ENCODE measurements around the gene LHFPL2. TPM values are rescaled to one million over a fixed set of nuclear protein-coding genes. Genes with fewer than 3 reads are reported as not detected.

The LHFPL2 gene
- total and polyA plus RNA-seq, 9 donors: 38.0 to 90.9 (median 53.3) TPM

DNA sequence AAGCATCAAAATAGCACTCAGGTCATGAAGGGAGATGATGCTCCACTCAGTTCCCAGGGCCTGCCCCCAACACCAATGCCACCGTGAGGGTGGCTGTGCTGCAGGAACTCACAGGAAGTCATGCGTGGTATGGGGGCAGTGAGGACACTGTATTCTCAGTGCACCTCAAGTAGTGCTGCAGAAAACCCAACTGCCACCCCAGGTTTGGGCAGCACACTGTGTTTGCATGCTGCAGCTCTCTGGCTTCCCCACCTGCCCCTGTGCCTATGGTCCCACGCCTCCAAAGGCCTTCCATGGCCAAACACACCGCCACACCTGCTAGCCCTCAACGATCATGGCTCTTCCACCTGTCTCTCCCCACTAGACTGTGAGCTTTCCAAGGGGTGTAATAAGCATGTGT, 14.3 kb downstream of the LHFPL2 start:
- Histone ChIP-seq H3K27me3 (ENCODE audit: control insufficient read depth, insufficient read depth, low read length) (no peaks in the 10 kb centered on the region), H3K4me3 (ENCODE audit: low read length) (no peak overlapping the region), H3K9me3 (replicated peaks; ENCODE audit: control insufficient read depth, low read depth, low read length) (no peaks in the 10 kb centered on the region), H3K4me1 (ENCODE audit: control insufficient read depth, insufficient read depth, low read length) (peaks cover 40% of the 10 kb centered on the region), H3K27ac (ENCODE audit: low read length) (no peak overlapping the region), H3K36me3 (ENCODE audit: control insufficient read depth, insufficient read depth, low read length) (peaks cover 38% of the 10 kb centered on the region)
- no peak for DNase-seq
- WGBS (ENCODE audit: insufficient coverage): 100% methylated on average over 1 of the region's 5 CpGs

DNA sequence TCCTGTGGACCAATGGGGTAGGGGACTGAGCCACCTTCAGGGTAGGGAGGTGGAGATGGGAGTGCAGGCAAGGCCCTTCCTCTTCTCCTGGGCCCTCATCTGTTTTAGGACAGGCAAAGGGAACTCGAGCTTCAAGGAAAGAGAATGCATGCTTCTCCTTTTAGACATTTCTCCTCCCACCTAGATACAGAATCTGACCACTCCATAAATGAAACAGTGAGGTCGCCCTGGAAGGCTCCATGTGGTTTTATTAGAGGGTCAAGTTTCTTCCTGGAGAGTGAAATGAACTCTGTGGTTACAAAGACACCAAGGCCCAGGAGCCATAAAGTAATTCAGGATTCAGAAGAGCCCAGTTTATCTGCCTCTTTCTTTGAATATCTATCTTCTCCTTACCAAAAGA, 14.9 kb downstream of the LHFPL2 start:
- no peak for DNase-seq
- Histone ChIP-seq H3K9me3 (replicated peaks; ENCODE audit: control insufficient read depth, low read depth, low read length) (no peaks in the 10 kb centered on the region), H3K36me3 (ENCODE audit: control insufficient read depth, insufficient read depth, low read length) (peaks cover 39% of the 10 kb centered on the region), H3K4me1 (ENCODE audit: control insufficient read depth, insufficient read depth, low read length) (peaks cover 37% of the 10 kb centered on the region), H3K27ac (ENCODE audit: low read length) (no peak overlapping the region), H3K4me3 (ENCODE audit: low read length) (no peak overlapping the region), H3K27me3 (ENCODE audit: control insufficient read depth, insufficient read depth, low read length) (no peaks in the 10 kb centered on the region)
- no CpG with 5 or more reads among the region's 2 CpGs for WGBS (ENCODE audit: insufficient coverage)

DNA sequence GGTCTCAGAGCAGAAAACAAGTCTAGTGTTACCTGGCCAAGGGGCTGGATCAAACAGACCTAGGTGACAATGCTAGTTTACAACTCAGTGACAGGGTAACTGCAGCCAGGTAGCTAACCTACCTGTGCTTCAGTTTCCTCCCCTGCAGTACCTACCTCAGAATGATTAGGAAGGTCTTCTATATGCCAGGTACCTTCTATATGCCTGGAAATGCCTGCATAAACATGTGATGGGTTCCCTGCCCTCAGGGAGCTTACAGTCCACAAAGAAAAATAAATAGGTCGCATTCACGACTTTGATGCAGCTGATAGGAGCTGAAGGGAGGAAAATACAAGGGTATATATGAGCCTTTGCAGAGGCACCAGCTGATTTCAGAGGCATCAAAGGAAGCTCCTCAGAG, 16.1 kb downstream of the LHFPL2 start:
- no peak overlapping the region for H3K4me3 ChIP-seq (ENCODE audit: low read length)
- H3K27me3 ChIP-seq (ENCODE audit: control insufficient read depth, insufficient read depth, low read length): no peaks in the 10 kb centered on the region
- no peaks in the 10 kb centered on the region for H3K9me3 ChIP-seq (replicated peaks; ENCODE audit: control insufficient read depth, low read depth, low read length)
- DNase-seq: no peak
- peaks cover 39% of the 10 kb centered on the region for H3K4me1 ChIP-seq (ENCODE audit: control insufficient read depth, insufficient read depth, low read length)
- peaks cover 50% of the 10 kb centered on the region for H3K36me3 ChIP-seq (ENCODE audit: control insufficient read depth, insufficient read depth, low read length)
- WGBS (ENCODE audit: insufficient coverage): 100% methylated on average over 2 of the region's 2 CpGs
- no peak overlapping the region for H3K27ac ChIP-seq (ENCODE audit: low read length)

DNA sequence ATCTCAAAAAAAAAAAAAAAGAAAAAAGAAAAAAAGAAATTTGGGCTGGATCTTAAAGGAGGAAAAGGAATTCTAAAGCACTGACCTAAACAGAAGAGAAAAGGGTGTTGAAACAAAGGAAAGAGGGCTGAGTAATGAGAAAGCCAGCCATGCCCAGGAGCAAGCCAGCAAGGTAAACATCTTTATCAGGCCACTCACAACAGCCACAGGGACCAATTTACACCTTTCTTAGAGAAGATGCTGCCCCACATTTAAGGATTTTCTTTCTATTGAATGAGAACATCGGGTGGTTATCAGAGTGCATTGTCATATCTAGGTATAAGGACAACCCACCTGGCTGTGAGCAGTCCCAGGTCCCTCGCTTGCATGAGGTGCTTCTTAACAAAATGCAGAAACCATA, 16.6 kb downstream of the LHFPL2 start:
- H3K27ac ChIP-seq (ENCODE audit: low read length): no peak overlapping the region
- no CpG with 5 or more reads among the region's 2 CpGs for WGBS (ENCODE audit: insufficient coverage)
- no peak for DNase-seq
- peaks cover 40% of the 10 kb centered on the region for H3K4me1 ChIP-seq (ENCODE audit: control insufficient read depth, insufficient read depth, low read length)
- H3K36me3 ChIP-seq (ENCODE audit: control insufficient read depth, insufficient read depth, low read length): peaks cover 56% of the 10 kb centered on the region
- H3K27me3 ChIP-seq (ENCODE audit: control insufficient read depth, insufficient read depth, low read length): no peaks in the 10 kb centered on the region
- H3K4me3 ChIP-seq (ENCODE audit: low read length): no peak overlapping the region
- H3K9me3 ChIP-seq (replicated peaks; ENCODE audit: control insufficient read depth, low read depth, low read length): no peaks in the 10 kb centered on the region

DNA sequence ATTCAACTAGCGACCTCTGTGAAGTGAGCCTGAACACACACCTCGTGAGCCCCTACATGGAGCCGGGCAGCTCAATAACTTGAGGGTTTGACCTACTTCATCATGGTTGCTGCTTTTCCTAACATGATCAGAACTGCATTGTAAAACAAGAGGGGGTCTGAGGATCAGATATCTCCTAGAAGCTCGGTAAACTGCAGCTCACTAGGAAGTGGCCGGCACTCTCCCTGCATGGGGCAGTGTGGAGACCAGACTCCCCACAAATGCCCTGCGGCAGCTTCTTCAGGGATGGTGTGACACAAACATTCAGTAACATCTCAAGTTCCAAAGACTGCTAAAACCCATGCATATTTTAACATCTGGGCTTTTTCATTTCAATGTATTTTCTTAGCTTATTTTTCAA, 18.5 kb downstream of the LHFPL2 start:
- Histone ChIP-seq H3K27ac (ENCODE audit: low read length) (no peak overlapping the region), H3K4me1 (ENCODE audit: control insufficient read depth, insufficient read depth, low read length) (peaks cover 50% of the 10 kb centered on the region), H3K4me3 (ENCODE audit: low read length) (no peak overlapping the region), H3K9me3 (replicated peaks; ENCODE audit: control insufficient read depth, low read depth, low read length) (no peaks in the 10 kb centered on the region), H3K36me3 (ENCODE audit: control insufficient read depth, insufficient read depth, low read length) (peaks cover 67% of the 10 kb centered on the region), H3K27me3 (ENCODE audit: control insufficient read depth, insufficient read depth, low read length) (no peaks in the 10 kb centered on the region)
- WGBS (ENCODE audit: insufficient coverage): 58% methylated on average over 3 of the region's 6 CpGs
- no peak for DNase-seq

DNA sequence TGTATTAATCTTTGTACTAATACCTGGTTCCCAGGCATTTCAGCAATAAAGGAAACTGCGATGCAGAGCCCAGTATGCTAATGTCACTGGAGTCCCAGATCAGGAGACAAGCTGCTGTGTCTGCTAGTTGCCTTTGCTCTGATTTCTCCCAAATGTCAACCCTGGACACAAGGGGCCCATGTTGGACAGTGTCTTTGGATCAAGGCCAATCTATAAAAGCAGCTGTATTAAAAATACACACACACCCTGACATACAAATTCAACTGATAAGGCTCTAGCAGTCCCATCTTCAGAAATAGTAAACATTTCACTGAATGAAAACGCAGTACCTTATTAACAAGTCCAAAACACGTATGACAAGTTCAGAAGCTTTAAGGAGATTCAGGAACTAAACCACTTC, 18.9 kb downstream of the LHFPL2 start:
- Histone ChIP-seq H3K4me3 (ENCODE audit: low read length) (no peak overlapping the region), H3K27ac (ENCODE audit: low read length) (no peak overlapping the region), H3K9me3 (replicated peaks; ENCODE audit: control insufficient read depth, low read depth, low read length) (no peaks in the 10 kb centered on the region), H3K36me3 (ENCODE audit: control insufficient read depth, insufficient read depth, low read length) (peaks cover 70% of the 10 kb centered on the region), H3K4me1 (ENCODE audit: control insufficient read depth, insufficient read depth, low read length) (peaks cover 48% of the 10 kb centered on the region), H3K27me3 (ENCODE audit: control insufficient read depth, insufficient read depth, low read length) (no peaks in the 10 kb centered on the region)
- WGBS (ENCODE audit: insufficient coverage): 40% methylated on average over 1 of the region's 3 CpGs
- DNase-seq: no peak

DNA sequence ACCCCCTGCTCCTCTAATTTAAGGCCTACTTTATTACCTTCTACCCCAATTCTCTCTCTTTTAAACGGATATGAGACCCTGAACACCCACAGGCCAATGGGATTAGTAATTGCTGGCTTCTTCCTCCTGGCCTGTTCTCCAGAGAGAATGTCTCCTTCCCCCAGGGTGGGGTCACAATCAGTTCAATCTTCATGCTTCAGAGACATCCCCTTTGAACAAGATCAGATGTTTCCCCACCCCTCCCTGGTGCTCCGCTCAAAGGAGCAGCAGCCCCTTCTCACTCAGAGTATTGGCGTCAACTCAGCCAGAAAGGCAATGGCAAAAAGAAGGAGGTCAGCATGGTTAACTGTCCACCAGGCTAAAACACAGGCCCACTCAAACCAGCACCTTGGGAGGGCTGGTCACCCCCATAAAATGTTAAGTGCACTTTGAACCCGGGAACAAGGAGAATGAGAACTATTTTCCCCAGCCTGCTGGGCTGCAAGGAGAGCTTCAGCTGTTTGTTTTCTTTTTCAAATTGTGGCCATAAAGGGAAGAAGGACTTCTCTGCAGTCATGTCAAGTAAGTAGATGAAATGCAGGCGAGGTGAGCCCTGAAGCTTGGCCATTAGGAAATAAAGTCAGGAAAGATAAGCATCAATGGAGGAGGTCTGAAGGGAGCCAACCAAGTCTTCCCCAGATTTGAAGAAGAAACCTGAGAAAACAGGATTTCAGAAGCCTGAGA, 20.1 kb downstream of the LHFPL2 start:
- H3K27me3 ChIP-seq (ENCODE audit: control insufficient read depth, insufficient read depth, low read length): no peaks in the 10 kb centered on the region
- H3K4me1 ChIP-seq (ENCODE audit: control insufficient read depth, insufficient read depth, low read length): peaks cover 46% of the 10 kb centered on the region
- no peak for DNase-seq
- no peaks in the 10 kb centered on the region for H3K9me3 ChIP-seq (replicated peaks; ENCODE audit: control insufficient read depth, low read depth, low read length)
- H3K4me3 ChIP-seq (ENCODE audit: low read length): no peak overlapping the region
- H3K27ac ChIP-seq (ENCODE audit: low read length): no peak overlapping the region
- WGBS (ENCODE audit: insufficient coverage): 33% methylated on average over 3 of the region's 5 CpGs
- H3K36me3 ChIP-seq (ENCODE audit: control insufficient read depth, insufficient read depth, low read length): peaks cover 72% of the 10 kb centered on the region

DNA sequence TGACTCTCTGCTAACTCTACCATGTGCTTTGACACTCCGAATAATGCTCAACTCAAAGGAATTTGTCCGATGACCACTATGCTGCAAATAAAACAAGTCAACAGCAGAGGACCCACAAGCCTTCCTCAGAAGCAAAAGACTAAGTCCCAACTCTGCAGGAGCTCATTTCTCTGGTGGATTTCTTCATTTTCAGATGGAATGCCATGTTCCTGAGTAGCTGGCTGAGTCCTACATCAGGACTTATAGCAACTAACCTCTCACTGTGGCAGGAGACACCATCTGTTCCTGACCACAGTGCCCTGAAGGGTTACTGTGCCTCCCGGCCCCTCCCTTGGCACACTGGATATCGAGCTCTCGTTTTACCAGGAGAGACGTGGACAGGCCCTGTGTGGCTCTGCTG, 20.8 kb downstream of the LHFPL2 start:
- peaks cover 66% of the 10 kb centered on the region for H3K36me3 ChIP-seq (ENCODE audit: control insufficient read depth, insufficient read depth, low read length)
- WGBS (ENCODE audit: insufficient coverage): 37% methylated on average over 5 of the region's 6 CpGs

DNA sequence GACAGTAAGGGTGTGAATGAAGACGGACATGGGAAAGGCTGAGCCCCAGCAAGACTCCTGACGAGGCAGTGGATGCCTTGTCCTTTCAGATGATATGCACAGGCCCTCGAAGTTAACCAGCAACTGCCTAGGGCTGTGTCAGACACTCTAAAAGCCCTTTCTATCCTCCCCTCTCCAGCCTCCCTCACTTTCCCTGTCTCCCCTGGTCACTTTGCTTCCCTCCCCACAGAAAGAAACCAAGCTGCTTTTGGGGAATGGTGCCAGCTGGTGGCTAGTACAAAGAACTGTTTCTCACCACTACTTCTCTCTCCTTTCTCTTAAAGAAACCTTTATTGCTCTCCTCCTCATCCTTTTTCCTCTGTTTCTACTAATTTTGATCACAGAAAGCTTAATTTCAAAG, 21.4 kb downstream of the LHFPL2 start:
- H3K4me1 ChIP-seq (ENCODE audit: control insufficient read depth, insufficient read depth, low read length): peaks cover 45% of the 10 kb centered on the region
- peaks cover 63% of the 10 kb centered on the region for H3K36me3 ChIP-seq (ENCODE audit: control insufficient read depth, insufficient read depth, low read length)
- H3K4me3 ChIP-seq (ENCODE audit: low read length): no peak overlapping the region
- whole genome bisulfite sequencing (ENCODE audit: insufficient coverage): 33% methylated on average over 1 of the region's 3 CpGs
- no peak for DNase-seq
- no peaks in the 10 kb centered on the region for H3K27me3 ChIP-seq (ENCODE audit: control insufficient read depth, insufficient read depth, low read length)
- no peaks in the 10 kb centered on the region for H3K9me3 ChIP-seq (replicated peaks; ENCODE audit: control insufficient read depth, low read depth, low read length)
- no peak overlapping the region for H3K27ac ChIP-seq (ENCODE audit: low read length)

More for the DNA sequence above, 20.8 kb downstream of the LHFPL2 start:
- Histone ChIP-seq H3K9me3 (replicated peaks; ENCODE audit: control insufficient read depth, low read depth, low read length) (no peaks in the 10 kb centered on the region), H3K4me3 (ENCODE audit: low read length) (no peak overlapping the region), H3K27me3 (ENCODE audit: control insufficient read depth, insufficient read depth, low read length) (no peaks in the 10 kb centered on the region), H3K27ac (ENCODE audit: low read length) (no peak overlapping the region), H3K4me1 (ENCODE audit: control insufficient read depth, insufficient read depth, low read length) (peaks cover 45% of the 10 kb centered on the region)
- DNase-seq: no peak

DNA sequence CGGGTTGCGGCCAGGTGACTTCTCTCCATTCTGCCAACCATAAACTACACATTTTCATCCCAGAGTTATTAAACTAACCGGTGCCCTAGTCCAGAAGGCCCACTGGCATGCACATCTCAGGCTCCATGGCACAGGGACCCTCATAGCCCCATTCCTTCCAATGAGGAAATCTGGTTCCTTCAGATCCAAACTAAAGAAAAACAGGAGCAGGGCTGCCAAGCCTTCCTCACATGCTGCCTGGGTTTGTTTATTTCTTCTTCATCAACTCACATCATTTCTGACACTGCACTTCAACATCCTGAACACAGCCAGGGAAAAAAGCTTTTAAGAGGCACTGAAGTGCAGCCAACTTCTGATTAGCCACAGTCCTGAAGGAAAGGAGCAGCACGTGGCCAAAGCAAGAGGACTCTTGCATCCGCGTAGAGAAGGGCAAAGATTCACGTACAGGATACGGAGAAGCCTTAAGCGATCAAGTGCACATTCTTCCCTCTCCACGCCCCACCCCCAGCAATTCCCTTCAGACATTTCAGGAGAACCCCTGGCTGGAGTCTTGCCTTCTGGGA, 22.5 kb downstream of the LHFPL2 start:
- WGBS (ENCODE audit: insufficient coverage): 45% methylated on average over 9 of the region's 10 CpGs
- Histone ChIP-seq H3K27me3 (ENCODE audit: control insufficient read depth, insufficient read depth, low read length) (no peaks in the 10 kb centered on the region), H3K4me1 (ENCODE audit: control insufficient read depth, insufficient read depth, low read length) (peaks cover 50% of the 10 kb centered on the region), H3K4me3 (ENCODE audit: low read length) (no peak overlapping the region), H3K36me3 (ENCODE audit: control insufficient read depth, insufficient read depth, low read length) (peaks cover 62% of the 10 kb centered on the region), H3K27ac (ENCODE audit: low read length) (no peak overlapping the region), H3K9me3 (replicated peaks; ENCODE audit: control insufficient read depth, low read depth, low read length) (no peaks in the 10 kb centered on the region)
- peak; percentile 70 for DNase-seq

Data from muscle of leg (tissue), 11 donors.